Panc1 (cell line): ENCODE measurements around the gene ZNF594. TPM values are rescaled to one million over a fixed set of nuclear protein-coding genes. Genes with fewer than 3 reads are reported as not detected.
"Not testable (repeated sequence)": the region's sequence is repeated elsewhere in the genome, so short reads cannot be mapped to it uniquely, and the experiment has no call there.

Source experiments
- ATAC-seq: fragments of 200-7000 bp; cut with Tn5 transposase; 2 replicates; pipeline ENCODE4 v1.9.1; 2020; ENCODE audit warnings: mild to moderate bottlenecking, moderate library complexity
- BruUV-seq: library from RNA; stranded (reverse); fragments of 400-500 nt; replicated peaks from 2 replicates; lab custom pipeline; 2021; lab: Mats Ljungman, UMichigan
- CTCF ChIA-PET: fragments of 300-600 bp; sonication (Branson Sonifier 250); formaldehyde crosslinking; loops from one replicate; lab custom pipeline; 2022; ENCODE audit warnings: antibody characterized with exemption; lab: Charles Lee
- POLR2A ChIA-PET: fragments of 300-600 bp; sonication (Branson Sonifier 250); formaldehyde crosslinking; loops from one replicate; lab custom pipeline; 2022; ENCODE audit warnings: antibody characterized with exemption; lab: Charles Lee
- DNase-seq: peaks from one replicate; pipeline ENCODE4 v3.0.0-alpha.2; 2010; ENCODE audit warnings: low read depth, low spot score
- H3K27ac ChIP-seq: 2 replicates; pipeline ENCODE4 v1.5.1; 2011; ENCODE audit warnings: mild to moderate bottlenecking, low read length, inconsistent platforms
- H3K27me3 ChIP-seq: fragments of 200-500 bp; sonication (Bioruptor generic); 2 replicates; pipeline ENCODE4 v1.6.0; 2014; ENCODE audit warnings: low read length, inconsistent platforms; ENCODE audit not compliant: control insufficient read depth, insufficient read depth
- H3K36me3 ChIP-seq: fragments of 200-500 bp; sonication (Bioruptor generic); 2 replicates; pipeline ENCODE4 v1.5.1; 2014; ENCODE audit warnings: inconsistent platforms, mild to moderate bottlenecking, low read length, moderate library complexity; ENCODE audit not compliant: control insufficient read depth, insufficient read depth
- H3K4me1 ChIP-seq: 2 replicates; pipeline ENCODE4 v1.5.1; 2011; ENCODE audit warnings: inconsistent platforms, mild to moderate bottlenecking, low read length, moderate library complexity; ENCODE audit not compliant: control insufficient read depth, insufficient read depth
- H3K4me3 ChIP-seq, 2 experiments: 2 replicates each; pipeline ENCODE4 v1.5.1; 2011 to 2012; ENCODE audit warnings: low read depth in 2 of 2, low read length in 2 of 2, mild to moderate bottlenecking in 2 of 2, inconsistent platforms in 1 of 2, moderate library complexity in 1 of 2
- H3K9me3 ChIP-seq: fragments of 200-500 bp; sonication (Bioruptor generic); 2 replicates; pipeline ENCODE4 v1.5.1; 2014; ENCODE audit warnings: low read depth, mild to moderate bottlenecking, inconsistent platforms, low read length, moderate library complexity; ENCODE audit not compliant: control insufficient read depth, insufficient read depth
- POLR2AphosphoS5 ChIP-seq: IDR thresholded peaks from 2 replicates; pipeline ENCODE4 v1.6.1; 2012; ENCODE audit warnings: mild to moderate bottlenecking, low read depth, low read length, moderate library complexity
- SIN3A ChIP-seq: IDR thresholded peaks from 2 replicates; pipeline ENCODE4 v1.6.1; 2012; ENCODE audit warnings: low read depth, mild to moderate bottlenecking, low read length, moderate library complexity, borderline replicate concordance; ENCODE audit not compliant: insufficient read depth
- TCF7L2 ChIP-seq: IDR thresholded peaks from 2 replicates; pipeline ENCODE4 v1.6.1; 2011; ENCODE audit warnings: mild to moderate bottlenecking, low read depth, low read length, inconsistent platforms
- in situ Hi-C: cut with HindIII; loops from 2 replicates; pipeline ENCODE4 v1.10.0; 2016; ENCODE audit warnings: low sequenced_read_pairs, low pct_unique_long_range_greater_than_20kb
- intact Hi-C: fragments of 100-400 bp; cut with micrococcal nuclease; formaldehyde crosslinking; loops from one replicate; pipeline ENCODE4 v1.10.0; 2022; ENCODE audit not compliant: unreplicated experiment
- total RNA-seq: library from RNA; stranded (reverse); gene quantifications from one replicate; pipeline ENCODE4 v1.2.1, GENCODE V29; 2021; ENCODE audit not compliant: unreplicated experiment
- TF ChIP-seq, protein P1 (sequence below): fragments of 450-650 bp; IDR thresholded peaks from 2 replicates; pipeline ENCODE4 v1.5.1; 2017; ENCODE audit warnings: mild to moderate bottlenecking
- TF ChIP-seq, protein P2 (sequence below), 2 experiments: IDR thresholded peaks; 2 replicates each; pipeline ENCODE4 v1.6.1; 2011 to 2012; ENCODE audit warnings: low read depth in 2 of 2, control low read depth in 1 of 2, low read length in 1 of 2, mild to moderate bottlenecking in 1 of 2, moderate library complexity in 1 of 2; ENCODE audit not compliant: insufficient read depth in 1 of 2

ZNF594 gene
- total RNA-seq, 1 experiment from 2014 or later = 5.6 TPM

DNA sequence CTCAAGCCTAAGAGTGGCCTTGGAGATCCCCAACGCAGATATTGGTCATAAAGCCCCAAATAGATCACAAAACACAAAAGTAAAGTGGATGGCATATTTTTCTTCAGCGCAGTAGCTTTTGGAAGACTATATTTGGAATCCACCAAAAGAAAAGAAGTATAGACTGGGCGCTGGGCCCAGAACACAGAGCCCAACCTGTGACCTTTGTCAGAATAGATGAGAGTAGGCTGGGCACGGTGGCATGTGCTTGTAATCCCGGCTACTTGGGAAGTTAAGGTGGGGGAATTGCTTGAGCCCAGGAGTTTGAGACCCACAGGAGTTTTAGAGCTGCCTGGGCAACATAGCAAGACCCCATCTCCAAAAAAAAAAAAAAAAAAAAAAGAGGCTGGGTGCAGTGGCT lies 28.4 kb upstream of the ZNF594 start:
- in situ Hi-C loops (no loop called here), intact Hi-C loops (no loop called here)
- Histone ChIP-seq H3K36me3 (no peaks in the 10 kb centered on the region), H3K9me3 (no peaks in the 10 kb centered on the region), H3K4me1 (no peaks in the 10 kb centered on the region), H3K27me3 (no peaks in the 10 kb centered on the region), H3K4me3 (no peak overlapping the region), H3K27ac (no peak overlapping the region)
- TF ChIP-seq, protein P1, sequence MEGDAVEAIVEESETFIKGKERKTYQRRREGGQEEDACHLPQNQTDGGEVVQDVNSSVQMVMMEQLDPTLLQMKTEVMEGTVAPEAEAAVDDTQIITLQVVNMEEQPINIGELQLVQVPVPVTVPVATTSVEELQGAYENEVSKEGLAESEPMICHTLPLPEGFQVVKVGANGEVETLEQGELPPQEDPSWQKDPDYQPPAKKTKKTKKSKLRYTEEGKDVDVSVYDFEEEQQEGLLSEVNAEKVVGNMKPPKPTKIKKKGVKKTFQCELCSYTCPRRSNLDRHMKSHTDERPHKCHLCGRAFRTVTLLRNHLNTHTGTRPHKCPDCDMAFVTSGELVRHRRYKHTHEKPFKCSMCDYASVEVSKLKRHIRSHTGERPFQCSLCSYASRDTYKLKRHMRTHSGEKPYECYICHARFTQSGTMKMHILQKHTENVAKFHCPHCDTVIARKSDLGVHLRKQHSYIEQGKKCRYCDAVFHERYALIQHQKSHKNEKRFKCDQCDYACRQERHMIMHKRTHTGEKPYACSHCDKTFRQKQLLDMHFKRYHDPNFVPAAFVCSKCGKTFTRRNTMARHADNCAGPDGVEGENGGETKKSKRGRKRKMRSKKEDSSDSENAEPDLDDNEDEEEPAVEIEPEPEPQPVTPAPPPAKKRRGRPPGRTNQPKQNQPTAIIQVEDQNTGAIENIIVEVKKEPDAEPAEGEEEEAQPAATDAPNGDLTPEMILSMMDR = no peak
- TF ChIP-seq, protein P2, sequence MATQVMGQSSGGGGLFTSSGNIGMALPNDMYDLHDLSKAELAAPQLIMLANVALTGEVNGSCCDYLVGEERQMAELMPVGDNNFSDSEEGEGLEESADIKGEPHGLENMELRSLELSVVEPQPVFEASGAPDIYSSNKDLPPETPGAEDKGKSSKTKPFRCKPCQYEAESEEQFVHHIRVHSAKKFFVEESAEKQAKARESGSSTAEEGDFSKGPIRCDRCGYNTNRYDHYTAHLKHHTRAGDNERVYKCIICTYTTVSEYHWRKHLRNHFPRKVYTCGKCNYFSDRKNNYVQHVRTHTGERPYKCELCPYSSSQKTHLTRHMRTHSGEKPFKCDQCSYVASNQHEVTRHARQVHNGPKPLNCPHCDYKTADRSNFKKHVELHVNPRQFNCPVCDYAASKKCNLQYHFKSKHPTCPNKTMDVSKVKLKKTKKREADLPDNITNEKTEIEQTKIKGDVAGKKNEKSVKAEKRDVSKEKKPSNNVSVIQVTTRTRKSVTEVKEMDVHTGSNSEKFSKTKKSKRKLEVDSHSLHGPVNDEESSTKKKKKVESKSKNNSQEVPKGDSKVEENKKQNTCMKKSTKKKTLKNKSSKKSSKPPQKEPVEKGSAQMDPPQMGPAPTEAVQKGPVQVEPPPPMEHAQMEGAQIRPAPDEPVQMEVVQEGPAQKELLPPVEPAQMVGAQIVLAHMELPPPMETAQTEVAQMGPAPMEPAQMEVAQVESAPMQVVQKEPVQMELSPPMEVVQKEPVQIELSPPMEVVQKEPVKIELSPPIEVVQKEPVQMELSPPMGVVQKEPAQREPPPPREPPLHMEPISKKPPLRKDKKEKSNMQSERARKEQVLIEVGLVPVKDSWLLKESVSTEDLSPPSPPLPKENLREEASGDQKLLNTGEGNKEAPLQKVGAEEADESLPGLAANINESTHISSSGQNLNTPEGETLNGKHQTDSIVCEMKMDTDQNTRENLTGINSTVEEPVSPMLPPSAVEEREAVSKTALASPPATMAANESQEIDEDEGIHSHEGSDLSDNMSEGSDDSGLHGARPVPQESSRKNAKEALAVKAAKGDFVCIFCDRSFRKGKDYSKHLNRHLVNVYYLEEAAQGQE (IDR thresholded peaks at IDR 0.05; ENCODE audit: insufficient read depth in 1 of 2, low read depth in 2 of 2, low read length in 1 of 2) = no peak
- TF ChIP-seq POLR2AphosphoS5 (no peak), TCF7L2 (no peak), SIN3A (no peak)
- CTCF ChIA-PET = no interaction called here
- BruUV-seq = no TSS peak
- ATAC-seq (no peak), DNase-seq (no peak)
- POLR2A ChIA-PET = no interaction called here

DNA sequence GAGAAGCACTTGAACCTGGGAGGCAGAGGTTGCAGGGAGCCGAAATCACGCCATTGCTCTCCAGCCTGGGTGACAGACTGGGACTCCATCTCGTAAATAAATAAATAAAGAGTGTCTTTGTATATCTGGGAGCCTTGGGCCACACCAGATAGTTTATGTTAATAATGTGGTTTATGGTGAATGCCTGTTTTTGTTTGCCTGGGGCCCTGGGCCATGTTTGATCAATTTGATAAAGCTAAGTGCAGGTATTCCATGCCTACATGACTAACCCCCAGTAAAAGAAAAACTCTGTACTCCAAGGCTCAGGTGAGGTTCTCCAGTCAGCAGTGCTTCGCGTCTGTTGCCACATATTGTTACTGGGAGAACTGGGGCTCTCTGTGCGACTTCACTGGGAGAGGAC lies 27.9 kb upstream of the ZNF594 start:
- H3K36me3 ChIP-seq = no peaks in the 10 kb centered on the region
- BruUV-seq = no TSS peak
- in situ Hi-C loops = no loop called here
- ChIA-PET CTCF (no interaction called here), POLR2A (no interaction called here)
- intact Hi-C loops = no loop called here
- ATAC-seq = no peak; the same call in 1 of the 2 replicates
- TF ChIP-seq POLR2AphosphoS5 = no peak
- H3K4me1 ChIP-seq = no peaks in the 10 kb centered on the region
- H3K9me3 ChIP-seq = no peaks in the 10 kb centered on the region
- no peak for DNase-seq
- no peak overlapping the region for H3K27ac ChIP-seq
- H3K27me3 ChIP-seq = no peaks in the 10 kb centered on the region
- no peak overlapping the region for H3K4me3 ChIP-seq

DNA sequence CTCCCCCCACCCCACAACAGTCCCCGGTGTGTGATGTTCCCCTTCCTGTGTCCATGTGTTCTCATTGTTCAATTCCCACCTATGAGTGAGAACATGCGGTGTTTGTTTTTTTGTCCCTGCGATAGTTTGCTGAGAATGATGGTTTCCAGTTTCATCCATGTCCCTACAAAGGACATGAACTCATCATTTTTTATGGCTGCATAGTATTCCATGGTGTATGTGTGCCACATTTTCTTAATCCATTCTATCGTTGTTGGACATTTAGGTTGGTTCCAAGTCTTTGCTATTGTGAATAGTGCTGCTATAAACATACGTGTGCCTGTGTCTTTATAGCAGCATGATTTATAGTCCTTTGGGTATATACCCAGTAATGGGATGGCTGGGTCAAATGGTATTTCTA lies 25.9 kb upstream of the ZNF594 start:
- CTCF ChIA-PET, H3K36me3 ChIP-seq, in situ Hi-C loops, DNase-seq, H3K9me3 ChIP-seq, ATAC-seq, BruUV-seq, H3K4me1 ChIP-seq, POLR2A ChIA-PET, H3K27ac ChIP-seq, intact Hi-C loops, H3K27me3 ChIP-seq, H3K4me3 ChIP-seq: not testable (repeated sequence)
